HEK293T (cell line): ENCODE measurements around the gene CDC42.

Experiments
- CTCF ChIA-PET: fragments of 350-600 bp; formaldehyde crosslinking; extraction: SDS; loops from one replicate; lab custom pipeline; 2021; ENCODE audit warnings: antibody characterized with exemption, inconsistent platforms; lab: Yijun Ruan, JAX
- POLR2A ChIA-PET: fragments of 350-600 bp; formaldehyde crosslinking; extraction: SDS; loops from one replicate; lab custom pipeline; 2020; ENCODE audit warnings: antibody characterized with exemption, inconsistent platforms; lab: Yijun Ruan, JAX
- DNase-seq: peaks from one replicate; pipeline ENCODE4 v3.0.0; 2012; ENCODE audit warnings: mixed read lengths; ENCODE audit errors: extremely low spot score
- ARNT ChIP-seq: fragments of 450-650 bp; IDR thresholded peaks from 2 replicates; pipeline ENCODE4 v1.6.1; 2017; ENCODE audit warnings: mild to moderate bottlenecking
- BHLHE40 ChIP-seq: fragments of 450-650 bp; IDR thresholded peaks from 2 replicates; pipeline ENCODE4 v1.6.1; 2016; ENCODE audit warnings: mild to moderate bottlenecking, moderate library complexity, borderline replicate concordance
- CTBP1 ChIP-seq: fragments of 450-650 bp; IDR thresholded peaks from 2 replicates; pipeline ENCODE4 v1.6.1; 2016; ENCODE audit warnings: borderline replicate concordance
- ELF4 ChIP-seq: fragments of 450-650 bp; IDR thresholded peaks from 2 replicates; pipeline ENCODE4 v1.6.1; 2017; ENCODE audit warnings: antibody characterized with exemption
- FOXA1 ChIP-seq: fragments of 450-650 bp; IDR thresholded peaks from 2 replicates; pipeline ENCODE4 v1.6.1; 2016; ENCODE audit warnings: mild to moderate bottlenecking
- FOXK2 ChIP-seq: fragments of 450-650 bp; IDR thresholded peaks from 2 replicates; pipeline ENCODE4 v1.6.1; 2016; ENCODE audit warnings: mild to moderate bottlenecking
- FOXM1 ChIP-seq: fragments of 450-650 bp; IDR thresholded peaks from 2 replicates; pipeline ENCODE4 v1.6.1; 2017; ENCODE audit warnings: mild to moderate bottlenecking, borderline replicate concordance
- HDGF ChIP-seq: fragments of 450-650 bp; IDR thresholded peaks from 2 replicates; pipeline ENCODE4 v1.6.1; 2017; ENCODE audit warnings: antibody characterized with exemption, borderline replicate concordance
- L3MBTL2 ChIP-seq: fragments of 450-650 bp; conservative IDR thresholded peaks from 2 replicates; pipeline ENCODE4 v1.6.1; 2016; ENCODE audit warnings: mild to moderate bottlenecking
- LEF1 ChIP-seq: fragments of 450-650 bp; IDR thresholded peaks from 2 replicates; pipeline ENCODE4 v1.6.1; 2017; ENCODE audit warnings: mild to moderate bottlenecking, borderline replicate concordance
- NFRKB ChIP-seq: fragments of 450-650 bp; IDR thresholded peaks from 2 replicates; pipeline ENCODE4 v1.6.1; 2016; ENCODE audit warnings: mild to moderate bottlenecking, moderate library complexity
- PKNOX1 ChIP-seq: fragments of 450-650 bp; IDR thresholded peaks from 2 replicates; pipeline ENCODE4 v1.6.1; 2016
- SP1 ChIP-seq: fragments of 450-650 bp; IDR thresholded peaks from 2 replicates; pipeline ENCODE4 v1.6.1; 2017
- SUZ12 ChIP-seq: fragments of 450-650 bp; IDR thresholded peaks from 2 replicates; pipeline ENCODE4 v1.6.1; 2016; ENCODE audit warnings: mild to moderate bottlenecking
- TARDBP ChIP-seq: fragments of 450-650 bp; IDR thresholded peaks from 2 replicates; pipeline ENCODE4 v1.6.1; 2016
- ZNF384 ChIP-seq: fragments of 450-650 bp; IDR thresholded peaks from 2 replicates; pipeline ENCODE4 v1.6.1; 2016

Gene CDC42

GRCh38 chr1:22093513-22093912 is 41.0 kb downstream of the CDC42 start:
- TF ChIP-seq PKNOX1, result no peak
- ChIA-PET CTCF (interaction anchor here (0.9 kb wide), 1 partner anchor 12 kb away, joined by 3 read pairs; no protein-coding TSS in a partner anchor), POLR2A (no interaction called here)
- no peak for DNase-seq

- no peak for DNase-seq
- ChIA-PET CTCF (interaction anchor here (0.9 kb wide), 1 partner anchor 10 kb away, joined by 3 read pairs; no protein-coding TSS in a partner anchor), POLR2A (no interaction called here)
- no peak for TF ChIP-seq SUZ12
- no peak for TF ChIP-seq ELF4
- no peak for TF ChIP-seq ARNT
- TF ChIP-seq PKNOX1, result no peak
- no peak for TF ChIP-seq FOXM1
- no peak for TF ChIP-seq FOXK2
- TF ChIP-seq L3MBTL2, result no peak
- no peak for TF ChIP-seq SP1
- no peak for TF ChIP-seq ZNF384
- TF ChIP-seq BHLHE40, result no peak
- TF ChIP-seq TARDBP, result no peak
- no peak for TF ChIP-seq HDGF
- TF ChIP-seq FOXA1, result no peak
- TF ChIP-seq LEF1, result no peak
- no peak for TF ChIP-seq NFRKB
- no peak for TF ChIP-seq CTBP1
Observed at GRCh38 chr1:22096036-22096435, 43.5 kb downstream of the CDC42 start.

- CTCF ChIA-PET, result no interaction called here
- TF ChIP-seq NFRKB (no peak), BHLHE40 (no peak), ZNF384 (no peak), FOXK2 (no peak), TARDBP (no peak), FOXM1 (no peak), HDGF (no peak), LEF1 (no peak), ELF4 (no peak), L3MBTL2 (no peak), FOXA1 (no peak), SP1 (no peak), CTBP1 (no peak), ARNT (no peak), PKNOX1 (no peak), SUZ12 (no peak)
- no peak for DNase-seq
- POLR2A ChIA-PET, result no interaction called here
Observed at GRCh38 chr1:22096463-22096862, 44.0 kb downstream of the CDC42 start.

GRCh38 chr1:22098752-22099151 is 46.2 kb downstream of the CDC42 start:
- CTCF ChIA-PET, result interaction anchor here (0.6 kb wide), 1 partner anchor 1080 kb away, joined by 3 read pairs; no protein-coding TSS in a partner anchor
- POLR2A ChIA-PET, result no interaction called here
- no peak for DNase-seq

GRCh38 chr1:22100168-22100567 is 47.7 kb downstream of the CDC42 start:
- TF ChIP-seq FOXK2 (no peak), ARNT (no peak), FOXA1 (no peak), HDGF (no peak), L3MBTL2 (no peak), TARDBP (no peak), PKNOX1 (no peak), FOXM1 (no peak)
- CTCF ChIA-PET, result no interaction called here
- DNase-seq, result no peak
- POLR2A ChIA-PET, result no interaction called here

More at GRCh38 chr1:22098752-22099151, 46.2 kb downstream of the CDC42 start:
- TF ChIP-seq FOXK2, result no peak
- no peak for TF ChIP-seq ARNT
- TF ChIP-seq FOXA1, result no peak
- no peak for TF ChIP-seq CTBP1
- TF ChIP-seq ZNF384, result no peak
- no peak for TF ChIP-seq NFRKB
- no peak for TF ChIP-seq ELF4
- TF ChIP-seq PKNOX1, result no peak
- no peak for TF ChIP-seq HDGF
- TF ChIP-seq FOXM1, result no peak
- TF ChIP-seq L3MBTL2, result no peak
- TF ChIP-seq LEF1, result no peak
- TF ChIP-seq SUZ12, result no peak
- TF ChIP-seq SP1, result no peak
